AML-193 (cell line): ENCODE results near the gene NGLY1.
A peak's percentile ranks its signal among the peaks of the same experiment; 100 is the strongest.

Source experiments
- DNase-seq, 2 experiments: peaks; one replicate each; lab custom pipeline; 2025; lab: John Stamatoyannopoulos, UW

The NGLY1 gene, protein sequence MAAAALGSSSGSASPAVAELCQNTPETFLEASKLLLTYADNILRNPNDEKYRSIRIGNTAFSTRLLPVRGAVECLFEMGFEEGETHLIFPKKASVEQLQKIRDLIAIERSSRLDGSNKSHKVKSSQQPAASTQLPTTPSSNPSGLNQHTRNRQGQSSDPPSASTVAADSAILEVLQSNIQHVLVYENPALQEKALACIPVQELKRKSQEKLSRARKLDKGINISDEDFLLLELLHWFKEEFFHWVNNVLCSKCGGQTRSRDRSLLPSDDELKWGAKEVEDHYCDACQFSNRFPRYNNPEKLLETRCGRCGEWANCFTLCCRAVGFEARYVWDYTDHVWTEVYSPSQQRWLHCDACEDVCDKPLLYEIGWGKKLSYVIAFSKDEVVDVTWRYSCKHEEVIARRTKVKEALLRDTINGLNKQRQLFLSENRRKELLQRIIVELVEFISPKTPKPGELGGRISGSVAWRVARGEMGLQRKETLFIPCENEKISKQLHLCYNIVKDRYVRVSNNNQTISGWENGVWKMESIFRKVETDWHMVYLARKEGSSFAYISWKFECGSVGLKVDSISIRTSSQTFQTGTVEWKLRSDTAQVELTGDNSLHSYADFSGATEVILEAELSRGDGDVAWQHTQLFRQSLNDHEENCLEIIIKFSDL

DNA sequence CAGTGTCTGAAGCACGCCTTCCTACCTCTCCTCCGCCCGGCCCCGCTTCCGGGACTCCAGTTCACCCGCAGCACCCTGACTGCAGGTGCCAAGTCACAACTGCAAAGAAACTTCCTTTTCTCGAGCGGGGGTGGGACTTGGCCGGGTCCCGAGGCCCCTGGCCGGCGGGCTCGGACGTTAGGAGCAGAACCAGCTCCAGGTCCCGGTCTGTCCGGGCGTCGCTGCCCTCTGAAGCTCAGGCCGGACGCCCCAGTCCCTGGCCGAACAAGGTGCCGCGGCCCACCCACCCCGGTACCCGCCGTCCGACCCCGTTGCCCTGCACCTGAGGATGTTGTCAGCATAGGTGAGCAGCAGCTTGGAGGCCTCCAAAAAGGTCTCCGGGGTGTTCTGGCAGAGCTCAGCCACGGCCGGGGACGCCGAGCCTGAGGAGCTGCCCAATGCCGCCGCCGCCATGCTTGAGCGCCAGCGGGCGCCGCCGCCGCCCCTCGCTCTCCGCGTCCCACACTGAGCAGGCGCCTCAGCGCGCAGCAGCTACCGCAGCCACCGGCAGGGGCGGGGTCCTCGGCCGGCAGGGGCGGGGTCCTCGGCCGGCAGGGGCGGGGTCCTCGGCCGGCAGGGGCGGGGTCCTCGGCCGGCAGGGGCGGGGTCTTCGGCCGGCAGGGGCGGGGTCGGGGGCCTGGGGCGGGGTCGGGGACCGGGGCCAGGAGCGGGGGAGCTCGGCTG, at the start of gene NGLY1:
TSS of gene NGLY1 (minus strand) at position 506 of the 723 bp plus-strand sequence. CDS start at position 453, 53 bp downstream.
- DNase-seq, result peak; percentile 84 to 85

- peak; percentile 69 to 80 for DNase-seq
These were observed 48.3 kb upstream of the NGLY1 start for GRCh38 chr3:25831578-25831977.

DNA sequence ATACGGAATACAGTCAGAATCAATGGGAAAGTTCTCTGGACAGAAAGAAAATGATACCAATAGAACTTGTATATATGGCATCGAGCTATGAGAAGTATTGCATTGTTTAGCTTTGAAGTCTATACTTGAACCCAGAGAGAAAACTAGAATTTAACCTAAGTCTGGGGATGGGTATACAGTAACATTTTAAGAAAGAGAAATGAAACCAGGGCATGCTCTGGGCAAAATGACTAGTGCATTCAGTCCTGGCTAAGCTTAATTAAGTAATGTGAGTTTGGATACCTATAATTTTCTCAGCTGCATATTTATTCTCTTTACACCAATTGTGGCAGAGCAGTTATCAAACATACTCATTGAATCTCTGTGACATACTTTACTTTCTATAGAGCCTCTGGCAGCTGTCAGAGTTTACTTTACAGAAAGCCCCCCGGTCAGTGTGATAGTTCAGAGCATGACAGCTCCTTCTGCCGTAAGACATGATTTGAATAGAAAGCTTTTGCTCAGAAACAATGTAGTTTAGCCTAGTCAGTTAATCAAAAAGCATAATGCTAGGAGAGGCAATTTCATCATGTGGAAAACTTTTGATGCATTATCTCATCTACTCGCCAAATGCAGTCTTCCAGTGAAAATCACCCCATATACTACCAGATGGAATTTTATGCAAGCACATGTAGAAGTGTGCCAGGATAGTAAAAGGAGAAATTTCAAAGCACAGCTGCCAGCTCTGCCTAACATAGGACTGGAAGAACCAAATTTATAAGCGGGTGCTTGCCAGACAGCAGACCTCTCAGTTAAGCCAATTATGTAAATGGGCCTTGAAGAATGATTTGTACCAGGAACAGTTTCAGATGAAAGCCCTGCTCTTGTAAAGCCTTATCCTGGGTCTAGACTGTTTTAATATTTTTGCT, 47.4 kb upstream of the NGLY1 start:
- no peak for DNase-seq

DNA sequence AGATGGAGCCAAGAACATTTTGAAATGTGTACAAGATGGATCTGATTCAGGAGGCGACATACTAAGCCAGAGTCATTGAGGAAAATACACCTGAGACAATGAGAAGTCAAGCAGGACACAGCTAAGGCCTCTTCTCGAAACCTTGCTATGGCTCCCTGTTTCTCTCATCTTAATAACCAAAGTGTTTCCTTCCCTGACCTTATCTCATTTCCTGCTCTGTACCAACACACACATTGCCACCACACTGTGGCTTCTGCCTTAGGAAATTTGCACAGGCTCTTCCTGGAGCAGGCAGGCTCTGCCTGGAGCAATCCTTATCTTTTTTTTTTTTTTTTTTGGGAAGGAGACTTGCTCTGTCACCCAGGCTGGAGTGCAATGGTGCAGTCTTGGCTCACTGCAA, 43.3 kb upstream of the NGLY1 start:
- peak; percentile 11 to 15 for DNase-seq

DNA sequence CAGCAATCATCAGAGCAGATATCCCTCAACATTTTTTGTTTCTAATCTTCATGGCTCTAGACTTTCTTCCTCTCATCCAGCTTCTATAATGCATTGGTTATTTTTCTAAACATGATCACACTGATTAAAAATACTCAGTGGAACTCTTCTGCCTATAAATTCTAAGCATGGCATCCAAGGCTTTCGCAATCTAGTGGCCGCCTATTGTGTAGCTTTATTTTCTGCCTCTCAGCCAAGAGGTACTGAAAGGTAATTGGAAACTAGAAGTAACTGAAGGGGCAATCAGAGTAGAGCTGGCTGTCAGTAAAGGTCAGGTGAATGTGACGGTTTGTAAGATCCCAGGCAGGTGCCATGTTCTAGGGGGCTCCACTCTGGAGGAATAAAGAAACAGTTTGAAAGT, 40.1 kb upstream of the NGLY1 start:
- no peak for DNase-seq

GRCh38 chr3:25821746-25822573, 38.7 kb upstream of the NGLY1 start:
- no peak for DNase-seq

DNA sequence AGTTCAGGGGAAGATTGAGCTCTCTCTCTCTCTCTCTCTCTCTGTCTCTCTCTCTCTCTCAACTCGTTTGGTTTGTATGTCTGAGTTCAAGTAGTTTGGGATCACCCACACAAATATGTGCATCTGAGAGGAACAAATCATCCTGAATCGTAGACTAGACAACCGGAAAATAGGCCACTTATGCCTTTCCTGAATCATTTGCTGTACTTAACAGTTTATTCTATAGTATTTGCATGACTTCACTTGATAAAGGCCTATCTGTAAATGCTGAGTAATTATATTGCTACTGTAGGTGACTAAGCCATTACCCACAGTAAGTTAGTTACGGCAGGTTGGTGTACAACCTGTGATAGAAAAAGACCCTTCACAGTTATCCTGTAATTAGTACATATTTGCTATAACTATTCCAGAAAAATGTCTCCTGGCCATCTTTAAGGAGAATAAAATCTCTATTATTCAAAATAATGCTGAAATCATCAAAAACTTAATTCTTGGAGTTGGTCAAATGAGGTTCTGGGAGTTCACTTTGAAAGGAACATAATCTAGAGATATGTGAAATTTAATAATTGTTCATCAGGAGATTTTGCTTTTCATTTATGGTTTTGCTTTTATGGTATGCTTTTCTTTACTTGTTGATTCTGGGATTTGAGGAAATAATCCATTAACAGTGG, 37.7 kb upstream of the NGLY1 start:
- no peak for DNase-seq

DNA sequence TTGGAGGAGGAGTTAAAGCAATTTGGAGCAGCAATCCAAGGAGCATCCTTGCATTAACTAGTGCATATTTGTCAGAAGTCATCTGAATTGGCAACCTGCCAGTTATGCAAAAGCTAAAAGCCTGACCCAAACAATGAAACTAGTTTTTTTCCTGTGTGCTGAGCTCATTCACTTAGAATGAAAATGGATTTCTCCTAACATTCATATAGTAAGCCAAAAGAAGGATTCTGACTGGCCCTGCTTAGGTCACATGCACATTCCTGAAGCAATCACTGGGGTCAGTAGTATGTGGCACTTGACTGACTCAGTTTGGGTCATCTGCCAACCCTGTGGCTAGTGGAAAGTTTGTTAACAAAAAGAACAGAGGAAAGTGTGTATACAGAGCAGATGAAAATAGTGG, 37.1 kb upstream of the NGLY1 start:
- no peak for DNase-seq

- DNase-seq, result no peak
These were observed 35.1 kb upstream of the NGLY1 start for GRCh38 chr3:25818335-25818734.

- no peak for DNase-seq
These were observed 34.4 kb upstream of the NGLY1 start for GRCh38 chr3:25817638-25818037.

DNA sequence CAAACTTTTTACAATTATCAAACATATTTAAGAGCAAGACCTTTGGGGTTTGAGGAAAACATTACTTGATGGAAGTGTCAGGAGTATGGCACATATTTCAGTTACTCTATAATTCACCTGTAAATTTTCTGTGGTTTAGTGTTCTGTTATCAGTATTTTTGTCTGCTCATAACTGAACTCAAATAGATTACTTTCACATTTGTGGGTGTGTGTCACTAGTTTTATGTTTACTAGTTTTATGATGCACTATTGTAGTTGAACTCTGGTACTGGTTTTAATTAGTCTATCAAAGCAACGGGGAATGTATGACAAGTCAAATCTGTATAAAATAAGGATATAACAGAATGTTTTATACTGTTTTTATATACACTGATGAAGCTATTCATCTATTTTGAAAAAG, 33.9 kb upstream of the NGLY1 start:
- DNase-seq, result no peak

DNA sequence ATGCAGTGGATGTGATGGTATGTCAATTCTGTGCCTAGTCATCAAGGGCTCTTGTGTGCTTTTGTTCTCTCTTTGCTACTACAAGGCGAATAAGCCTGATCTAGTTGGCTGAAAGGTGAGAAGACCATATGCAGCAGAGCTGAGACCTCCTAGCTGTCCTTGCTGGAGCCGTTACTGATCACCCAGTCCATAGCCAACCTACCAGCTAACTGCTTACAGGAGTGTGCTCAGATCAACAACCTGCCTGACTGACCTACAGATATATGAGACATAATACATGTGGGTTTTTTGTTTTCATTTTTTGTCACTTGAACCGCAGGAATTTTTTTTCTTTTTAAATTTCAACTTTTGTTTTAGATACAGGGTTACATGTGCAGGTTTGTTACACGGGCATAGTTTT, 29.4 kb upstream of the NGLY1 start:
- DNase-seq, result no peak

DNA sequence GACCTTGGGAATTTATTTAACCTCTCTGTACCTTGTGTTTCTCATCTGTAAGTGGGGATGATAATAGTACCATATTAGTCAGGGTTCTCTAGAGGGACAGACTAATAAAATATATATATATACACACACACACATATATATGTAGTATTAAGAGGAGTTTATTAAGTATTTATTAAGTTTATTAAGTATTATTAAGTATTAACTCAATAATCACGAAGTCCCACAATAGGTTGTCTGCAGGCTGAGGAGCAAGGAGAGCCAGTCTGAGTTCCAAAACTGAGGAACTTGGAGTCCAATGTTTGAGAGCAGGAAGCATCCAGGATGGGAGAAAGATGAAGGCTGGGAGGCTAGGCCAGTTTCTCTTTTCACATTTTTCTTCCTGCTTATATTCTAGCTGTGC, 21.4 kb upstream of the NGLY1 start:
- no peak for DNase-seq

DNA sequence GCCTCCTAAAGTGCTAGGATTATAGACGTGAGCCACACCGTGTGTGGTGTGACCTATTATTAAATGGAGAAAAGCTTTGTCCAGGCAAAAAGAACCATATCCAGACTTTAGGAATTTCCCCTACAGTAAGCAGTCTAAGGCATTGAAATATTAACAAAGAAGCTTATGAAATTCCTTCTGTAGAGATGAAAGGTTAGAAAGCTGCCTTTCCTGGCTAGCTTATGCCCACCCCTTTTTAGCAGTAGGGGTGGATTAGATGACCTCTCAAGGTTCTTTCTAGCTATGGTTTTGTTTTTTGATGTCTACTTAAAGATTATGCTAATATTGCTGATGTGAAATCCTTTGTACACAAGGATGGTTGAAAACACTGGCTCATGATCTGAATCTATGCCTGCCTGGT, 20.6 kb upstream of the NGLY1 start:
- DNase-seq, result no peak

- DNase-seq, result no peak
These were observed 18.5 kb upstream of the NGLY1 start for GRCh38 chr3:25801786-25802185.

DNA sequence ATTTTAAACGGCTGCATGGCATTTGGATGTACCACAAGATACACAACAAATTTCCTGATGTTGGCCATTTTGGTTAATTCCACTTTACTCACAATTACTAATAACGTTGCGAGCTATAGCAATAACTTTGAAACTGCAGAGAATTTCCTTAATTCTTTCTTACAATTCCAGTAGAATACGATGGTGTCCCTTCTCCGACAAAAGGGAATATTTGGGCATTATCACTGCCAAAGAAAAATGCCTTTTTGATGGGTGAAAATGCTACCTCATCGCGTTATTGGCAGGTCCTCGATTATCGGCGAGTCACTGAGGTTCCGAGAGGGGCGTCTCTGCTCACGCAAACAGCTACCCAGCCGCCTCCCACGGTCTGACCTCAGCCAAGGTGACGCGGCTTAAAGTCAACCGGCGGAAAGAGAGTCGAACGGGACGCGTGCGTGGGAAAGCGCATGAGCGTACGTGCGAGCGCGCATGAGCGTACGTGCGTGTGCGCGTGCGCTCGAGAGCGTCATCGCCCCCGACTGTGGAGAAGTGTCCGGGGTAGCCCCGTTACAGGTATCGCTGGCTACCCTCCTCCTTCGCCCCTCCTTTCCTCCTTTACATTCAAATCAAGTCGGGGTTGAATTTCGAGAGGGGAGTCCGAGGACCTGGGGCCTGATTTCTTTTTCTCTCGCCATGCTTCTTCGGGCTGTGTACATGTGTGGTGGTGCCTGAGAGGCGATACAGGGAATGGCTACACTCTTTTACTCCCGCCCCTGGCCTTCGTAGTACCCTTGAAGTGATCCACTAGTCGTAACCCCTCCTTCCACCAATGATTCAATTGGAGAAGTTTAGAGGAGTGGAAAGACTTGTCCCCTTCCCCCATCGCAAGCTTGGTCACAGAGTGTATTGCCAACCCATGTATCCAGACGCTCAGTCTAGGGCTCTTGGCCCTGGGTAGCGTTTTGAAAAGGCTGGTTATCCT, 6.6 kb upstream of the NGLY1 start, which contains the start of gene OXSM:
TSS of gene OXSM (plus strand) at position 495 of the 961 bp plus-strand sequence. CDS start 931 bp downstream, outside the sequence.
- DNase-seq, result peak; percentile 91 to 92

GRCh38 chr3:25789209-25789595, 6.0 kb upstream of the NGLY1 start:
- no peak for DNase-seq

- no peak for DNase-seq
These were observed 4.4 kb upstream of the NGLY1 start for GRCh38 chr3:25787689-25788088.

- DNase-seq, result no peak
These were observed 2.6 kb upstream of the NGLY1 start for GRCh38 chr3:25785826-25786225.
